A549 (cell line): ENCODE measurements around the gene DCXR. TPM values are rescaled to one million over a fixed set of nuclear protein-coding genes. Genes with fewer than 3 reads are reported as not detected.
A peak's percentile ranks its signal among the peaks of the same experiment; 100 is the strongest.

Experiments used
- ATAC-seq, 2 experiments: fragments of 200-7000 bp in 1 of 2; fragments of >200 bp in 1 of 2; cut with Nextera tagmentation in 1 of 2; cut with Tn5 transposase in 1 of 2; 3 replicates each; pipeline versions ENCODE4 v1.8.0 to v1.9.1; 2018 to 2020; ENCODE audit warnings: mild to moderate bottlenecking in 1 of 2, moderate library complexity in 1 of 2
- CTCF ChIA-PET: fragments of 300-600 bp; sonication (Branson Sonifier 250); formaldehyde crosslinking; extraction: SDS; loops from one replicate; lab custom pipeline; 2021; ENCODE audit warnings: antibody characterized with exemption, inconsistent platforms; lab: Yijun Ruan, JAX
- POLR2A ChIA-PET: fragments of 350-600 bp; formaldehyde crosslinking; extraction: SDS; loops from one replicate; lab custom pipeline; 2021; ENCODE audit warnings: antibody characterized with exemption, inconsistent platforms; lab: Yijun Ruan, JAX
- DNase-seq, 2 experiments: peaks; one replicate each; pipeline versions ENCODE4 v3.0.0 to v3.0.0-alpha.2; 2011 to 2016; ENCODE audit warnings: low read depth in 1 of 2, low spot score in 1 of 2
- FAIRE-seq: peaks from 2 replicates; lab custom pipeline; 2011; peaks lifted over from hg19 to GRCh38; lab: Jason Lieb, UNC
- H3K27ac ChIP-seq, 2 experiments: fragments of >200 bp; sonication (Bioruptor Twin); formaldehyde crosslinking; 3 replicates each; pipeline ENCODE4 v1.5.1; 2016 to 2017
- H3K4me1 ChIP-seq: fragments of >200 bp; sonication (Bioruptor Twin); formaldehyde crosslinking; 3 replicates; pipeline ENCODE4 v1.6.1; 2016
- H3K4me2 ChIP-seq: fragments of >200 bp; sonication (Bioruptor Twin); formaldehyde crosslinking; 3 replicates; pipeline ENCODE4 v1.6.1; 2016
- H3K4me3 ChIP-seq: fragments of >200 bp; sonication (Bioruptor Twin); formaldehyde crosslinking; 3 replicates; pipeline ENCODE4 v1.5.1; 2016
- H3K9me3 ChIP-seq: fragments of >200 bp; sonication (Bioruptor Twin); formaldehyde crosslinking; 3 replicates; pipeline ENCODE4 v1.6.1; 2016
- CBX8 ChIP-seq: fragments of 200-600 bp; sonication (generic); IDR thresholded peaks from 2 replicates; pipeline ENCODE4 v1.6.1; 2016
- ELK1 ChIP-seq: fragments of 150-350 bp; IDR thresholded peaks from 2 replicates; pipeline ENCODE4 v1.6.1; 2014; ENCODE audit warnings: low read depth, mild to moderate bottlenecking, low read length
- ESRRA ChIP-seq: fragments of 150-350 bp; IDR thresholded peaks from 2 replicates; pipeline ENCODE4 v1.6.1; 2014; ENCODE audit warnings: mild to moderate bottlenecking, low read length, borderline replicate concordance
- FOXS1 ChIP-seq: fragments of 250-450 bp; sonication (Bioruptor Pico); IDR thresholded peaks from 2 replicates; pipeline ENCODE4 v1.5.0; 2020; ENCODE audit warnings: mild to moderate bottlenecking, moderate library complexity
- GATA3 ChIP-seq: IDR thresholded peaks from 2 replicates; pipeline ENCODE4 v1.6.1; 2012; ENCODE audit warnings: borderline replicate concordance
- POLR2A ChIP-seq: IDR thresholded peaks from 2 replicates; pipeline ENCODE4 v1.6.1; 2012; ENCODE audit warnings: mild to moderate bottlenecking, low read length
- POLR2AphosphoS2 ChIP-seq: conservative IDR thresholded peaks from 2 replicates; pipeline ENCODE4 v1.6.1; 2012; ENCODE audit warnings: low read length, improper control_type of control experiment, inconsistent platforms
- RCOR1 ChIP-seq: fragments of 150-350 bp; IDR thresholded peaks from 2 replicates; pipeline ENCODE4 v1.6.1; 2014; ENCODE audit warnings: antibody characterized with exemption, low read length, low read depth
- REST ChIP-seq: fragments of 200-600 bp; sonication (generic); IDR thresholded peaks from 2 replicates; pipeline ENCODE4 v1.6.1; 2016; ENCODE audit warnings: antibody characterized with exemption, mild to moderate bottlenecking, moderate library complexity
- SMC3 ChIP-seq: fragments of >200 bp; sonication (Bioruptor Twin); formaldehyde crosslinking; IDR thresholded peaks from 3 replicates; pipeline ENCODE4 v1.6.1; 2018; ENCODE audit warnings: inconsistent platforms
- TP53 ChIP-seq: fragments of 250-450 bp; sonication (Bioruptor Pico); IDR thresholded peaks from 2 replicates; pipeline ENCODE4 v1.5.0; 2021; ENCODE audit warnings: mild to moderate bottlenecking, moderate library complexity
- WGBS: methylation state at CpG from one replicate; pipeline ENCODE4 v1.1.6; 2017; ENCODE audit errors: missing lambda C conversion rate; 5-methylcytosine and 5-hydroxymethylcytosine counted together
- polyA plus RNA-seq, 4 experiments: library from polyadenylated mRNA; depleted of rRNA in 3 of 4; stranded (reverse); fragments of >200 nt; fragmentation: RNase III in 1 of 4; extraction: RNeasy Plus Mini Kit Qiagen cat#74134 plus additional on column Dnase treatment in 1 of 4; gene quantifications; 2 replicates in 3 of 4; 3 replicates in 1 of 4; pipeline ENCODE4 v1.2.3, GENCODE V29; 2011 to 2017
- TF ChIP-seq, protein P1 (sequence below): fragments of 250-450 bp; sonication (Bioruptor Pico); IDR thresholded peaks from 2 replicates; pipeline ENCODE4 v1.5.0; 2021; ENCODE audit warnings: mild to moderate bottlenecking, moderate library complexity, borderline replicate concordance
- TF ChIP-seq, protein P2 (sequence below): IDR thresholded peaks from 2 replicates; pipeline ENCODE4 v1.6.1; 2012

DCXR gene
- polyA plus RNA-seq, 2 of the 4 experiments (the other 2 are of a cell fraction), result 39.3 to 70.7 TPM

- 93% methylated on average over 31 of the region's 31 CpGs for WGBS
- TF ChIP-seq CBX8 (no peak), FOXS1 (CRISPR knock-in tag) (no peak), ELK1 (no peak), GATA3 (no peak), TP53 (no peak), RCOR1 (no peak), POLR2AphosphoS2 (no peak)
- TF ChIP-seq, protein P1, sequence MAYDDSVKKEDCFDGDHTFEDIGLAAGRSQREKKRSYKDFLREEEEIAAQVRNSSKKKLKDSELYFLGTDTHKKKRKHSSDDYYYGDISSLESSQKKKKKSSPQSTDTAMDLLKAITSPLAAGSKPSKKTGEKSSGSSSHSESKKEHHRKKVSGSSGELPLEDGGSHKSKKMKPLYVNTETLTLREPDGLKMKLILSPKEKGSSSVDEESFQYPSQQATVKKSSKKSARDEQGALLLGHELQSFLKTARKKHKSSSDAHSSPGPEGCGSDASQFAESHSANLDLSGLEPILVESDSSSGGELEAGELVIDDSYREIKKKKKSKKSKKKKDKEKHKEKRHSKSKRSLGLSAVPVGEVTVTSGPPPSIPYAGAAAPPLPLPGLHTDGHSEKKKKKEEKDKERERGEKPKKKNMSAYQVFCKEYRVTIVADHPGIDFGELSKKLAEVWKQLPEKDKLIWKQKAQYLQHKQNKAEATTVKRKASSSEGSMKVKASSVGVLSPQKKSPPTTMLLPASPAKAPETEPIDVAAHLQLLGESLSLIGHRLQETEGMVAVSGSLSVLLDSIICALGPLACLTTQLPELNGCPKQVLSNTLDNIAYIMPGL (CRISPR knock-in tag), result no peak
- peaks cover 17% of the 10 kb centered on the region for H3K4me1 ChIP-seq
- peak overlapping the region in 1 of 2 experiments; percentile 61; a peak in 4 of 6 replicates for H3K27ac ChIP-seq
- CTCF ChIA-PET, result interaction anchor here (1.0 to 5.6 kb wide), 6 partner anchors 12 to 38 kb away, joined by 4 to 46 read pairs (median 6); partner anchors contain the start of genes CENPX and LRRC45
- ATAC-seq (no peak), DNase-seq (no peak), FAIRE-seq (no peak)
- H3K4me3 ChIP-seq, result no peak overlapping the region
- no peaks in the 10 kb centered on the region for H3K9me3 ChIP-seq
- peak overlapping the region; percentile 9; the same call in 1 of the 3 replicates for H3K4me2 ChIP-seq
- POLR2A ChIA-PET, result no interaction called here
Measured at GRCh38 chr17:81992306-81993102, 45.0 kb downstream of the DCXR start.

DNA sequence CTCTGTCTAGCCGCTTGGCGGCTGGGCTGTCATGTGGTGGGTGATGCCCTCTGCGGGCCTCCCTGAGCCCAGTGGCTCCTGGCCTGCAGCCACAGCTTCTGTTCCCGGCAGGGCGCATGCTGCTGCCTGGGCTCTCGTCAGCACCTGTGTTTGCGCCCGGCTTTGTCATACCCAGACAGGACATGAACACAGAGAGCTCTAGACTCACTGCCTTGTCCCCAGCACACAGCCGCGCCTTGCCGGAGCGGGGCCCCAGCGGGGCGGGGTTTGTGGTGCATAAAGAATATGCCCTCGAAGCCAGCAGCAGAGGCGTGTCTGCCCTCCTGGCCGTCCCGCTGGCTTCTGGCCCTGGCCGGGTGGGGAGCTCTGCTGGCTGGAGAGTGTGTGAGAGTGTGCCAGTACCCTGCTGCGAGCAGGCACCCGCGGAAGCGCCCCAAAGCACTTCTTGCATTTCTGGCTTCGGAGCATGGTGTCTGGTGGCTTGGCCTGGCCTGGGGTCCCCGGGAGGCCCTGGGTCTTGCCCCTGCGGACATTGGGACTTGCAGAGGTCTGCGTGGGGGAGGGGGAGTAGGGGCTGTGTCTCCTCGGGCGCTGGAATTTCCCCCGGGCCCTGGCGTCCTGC, 45.7 kb downstream of the DCXR start:
- H3K27ac ChIP-seq, result peak overlapping the region in 1 of 2 experiments; percentile 61; a peak in 4 of 6 replicates
- H3K4me2 ChIP-seq, result peak overlapping the region; percentile 9; the same call in 1 of the 3 replicates
- POLR2A ChIA-PET, result no interaction called here
- no peak overlapping the region for H3K4me3 ChIP-seq
- WGBS, result 60% methylated on average over 27 of the region's 31 CpGs
- TF ChIP-seq FOXS1 (CRISPR knock-in tag), result no peak
- TF ChIP-seq, protein P2, sequence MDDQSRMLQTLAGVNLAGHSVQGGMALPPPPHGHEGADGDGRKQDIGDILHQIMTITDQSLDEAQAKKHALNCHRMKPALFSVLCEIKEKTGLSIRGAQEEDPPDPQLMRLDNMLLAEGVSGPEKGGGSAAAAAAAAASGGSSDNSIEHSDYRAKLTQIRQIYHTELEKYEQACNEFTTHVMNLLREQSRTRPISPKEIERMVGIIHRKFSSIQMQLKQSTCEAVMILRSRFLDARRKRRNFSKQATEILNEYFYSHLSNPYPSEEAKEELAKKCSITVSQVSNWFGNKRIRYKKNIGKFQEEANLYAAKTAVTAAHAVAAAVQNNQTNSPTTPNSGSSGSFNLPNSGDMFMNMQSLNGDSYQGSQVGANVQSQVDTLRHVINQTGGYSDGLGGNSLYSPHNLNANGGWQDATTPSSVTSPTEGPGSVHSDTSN, result no peak
- no peak for TF ChIP-seq ESRRA
- TF ChIP-seq POLR2A, result no peak
- no peak for TF ChIP-seq SMC3
- TF ChIP-seq GATA3, result no peak
- no peak for TF ChIP-seq REST
- TF ChIP-seq, all 56 proteins: peak for 0
- Histone ChIP-seq H3K9me3 (no peaks in the 10 kb centered on the region), H3K4me1 (peaks cover 17% of the 10 kb centered on the region)
- no peak for FAIRE-seq
- CTCF ChIA-PET, result interaction anchor here (0.9 to 5.6 kb wide), 9 partner anchors 11 to 46 kb away, joined by 3 to 46 read pairs (median 4); partner anchors contain the start of genes CENPX, DCXR and LRRC45
- DNase-seq, result peak in 1 of 2 experiments; percentile 50
- peak; percentile 38 to 61 for ATAC-seq
